ENCODE data around the gene ZIM2. TPM values are rescaled to one million over a fixed set of nuclear protein-coding genes. Genes with fewer than 3 reads are reported as not detected.

ZIM2 gene
- total RNA-seq, 4 donors from 2014 or later, result 0.67 to 6.5 (median 1.8) TPM

- 77 to 83% methylated on average over 8 of the region's 8 CpGs for WGBS, 2 donors
- TF ChIP-seq CTCF (IDR thresholded peaks at IDR 0.05) (no peak), POLR2A (IDR thresholded peaks at IDR 0.05) (no peak)
- Histone ChIP-seq H3K27ac (no peak overlapping the region), H3K36me3 (no peaks in the 10 kb centered on the region), H3K4me1 (no peaks in the 10 kb centered on the region), H3K27me3 (no peaks in the 10 kb centered on the region), H3K4me3 (replicated peaks in 1 of 3) (no peak overlapping the region), H3K9me3 (no peaks in the 10 kb centered on the region)
- intact Hi-C loops (cut with DNase I), result no loop called here
- no peak for DNase-seq
These were observed 81.0 kb downstream of the ZIM2 start for GRCh38 chr19:56759531-56759930.

- TF ChIP-seq POLR2A (IDR thresholded peaks at IDR 0.05), result no peak
- TF ChIP-seq CTCF (IDR thresholded peaks at IDR 0.05), result no peak
- intact Hi-C loops (cut with DNase I), result no loop called here
- no peaks in the 10 kb centered on the region for H3K9me3 ChIP-seq
- no peak overlapping the region for H3K27ac ChIP-seq
- no peaks in the 10 kb centered on the region for H3K27me3 ChIP-seq
- no peaks in the 10 kb centered on the region for H3K36me3 ChIP-seq
- no peak overlapping the region for H3K4me3 ChIP-seq (replicated peaks in 1 of 3)
- no peaks in the 10 kb centered on the region for H3K4me1 ChIP-seq
- 2% methylated on average over 6 of the region's 6 CpGs for WGBS, 2 donors
- peak; percentile 41 to 51 for DNase-seq
These were observed 89.4 kb downstream of the ZIM2 start for GRCh38 chr19:56751078-56751489.

GRCh38 chr19:56750658-56751057, 89.9 kb downstream of the ZIM2 start:
- Histone ChIP-seq H3K27me3 (no peaks in the 10 kb centered on the region), H3K9me3 (no peaks in the 10 kb centered on the region), H3K27ac (no peak overlapping the region), H3K4me3 (replicated peaks in 1 of 3) (no peak overlapping the region), H3K4me1 (no peaks in the 10 kb centered on the region), H3K36me3 (no peaks in the 10 kb centered on the region)
- no peak for DNase-seq
- TF ChIP-seq POLR2A (IDR thresholded peaks at IDR 0.05) (no peak), CTCF (IDR thresholded peaks at IDR 0.05) (no peak)
- 68 to 71% methylated on average over 11 of the region's 11 CpGs for WGBS, 2 donors
- intact Hi-C loops (cut with DNase I), result no loop called here

- no peaks in the 10 kb centered on the region for H3K9me3 ChIP-seq
- H3K27ac ChIP-seq, result no peak overlapping the region
- no peak overlapping the region for H3K4me3 ChIP-seq (replicated peaks in 1 of 3)
- no peaks in the 10 kb centered on the region for H3K4me1 ChIP-seq
- DNase-seq, result peak; percentile 14 to 20
- peak; percentile 36 to 73 (median 54) for TF ChIP-seq CTCF (IDR thresholded peaks at IDR 0.05)
- no peak for TF ChIP-seq POLR2A (IDR thresholded peaks at IDR 0.05)
- 18 to 21% methylated on average over 5 of the region's 5 CpGs for WGBS, 2 donors
- H3K36me3 ChIP-seq, result no peaks in the 10 kb centered on the region
- intact Hi-C loops (cut with DNase I), result loop anchor here (10.0 kb wide), 1 partner anchor 346 kb away; no protein-coding TSS in a partner anchor
- no peaks in the 10 kb centered on the region for H3K27me3 ChIP-seq
These were observed 92.1 kb downstream of the ZIM2 start for GRCh38 chr19:56748378-56748777.

- Histone ChIP-seq H3K4me1 (no peaks in the 10 kb centered on the region), H3K36me3 (no peaks in the 10 kb centered on the region), H3K27me3 (no peaks in the 10 kb centered on the region), H3K27ac (no peak overlapping the region), H3K9me3 (no peaks in the 10 kb centered on the region), H3K4me3 (replicated peaks in 1 of 3) (no peak overlapping the region)
- no peak for DNase-seq
- 37 to 40% methylated on average over 3 of the region's 3 CpGs for WGBS, 2 donors
- intact Hi-C loops (cut with DNase I), result loop anchor here (10.0 kb wide), 1 partner anchor 348 kb away; no protein-coding TSS in a partner anchor
- TF ChIP-seq POLR2A (IDR thresholded peaks at IDR 0.05) (no peak), CTCF (IDR thresholded peaks at IDR 0.05) (no peak)
These were observed 94.2 kb downstream of the ZIM2 start for GRCh38 chr19:56746367-56746766.
